Activated naive CD4-positive, alpha-beta T cell treated with anti-CD3 and anti-CD28 coated beads for 36 hours (primary cell): ENCODE results near the gene POLD2. TPM values are rescaled to one million over a fixed set of nuclear protein-coding genes. Genes with fewer than 3 reads are reported as not detected.

Source experiments
- CTCF ChIA-PET: fragments of 350-600 bp; sonication (Branson Sonifier 250); formaldehyde crosslinking; loops from one replicate; lab custom pipeline; 2021; ENCODE audit warnings: antibody characterized with exemption; lab: Charles Lee
- DNase-seq: peaks from one replicate; pipeline ENCODE4 v3.0.0-alpha.2; 2020
- H3K27ac Mint-ChIP-seq: one replicate; pipeline ENCODE4 v1.8.0; 2021; ENCODE audit warnings: mild to moderate bottlenecking, mixed read lengths
- H3K27me3 Mint-ChIP-seq: one replicate; pipeline ENCODE4 v1.8.0; 2021; ENCODE audit warnings: low read depth, mixed read lengths
- H3K36me3 Mint-ChIP-seq: one replicate; pipeline ENCODE4 v1.8.0; 2021; ENCODE audit warnings: low read depth, mixed read lengths
- H3K4me1 Mint-ChIP-seq: one replicate; pipeline ENCODE4 v1.8.0; 2021; ENCODE audit warnings: low read depth, mixed read lengths
- H3K4me3 Mint-ChIP-seq: one replicate; pipeline ENCODE4 v1.8.0; 2021; ENCODE audit warnings: mild to moderate bottlenecking, moderate library complexity, mixed read lengths
- H3K9me3 Mint-ChIP-seq: one replicate; pipeline ENCODE4 v1.8.0; 2021; ENCODE audit warnings: mixed read lengths
- intact Hi-C: fragments of 100-400 bp; cut with micrococcal nuclease; formaldehyde crosslinking; loops from one replicate; pipeline ENCODE4 v1.15.1; 2023
- total RNA-seq, 2 experiments: library from RNA; stranded (reverse); gene quantifications; one replicate each; pipeline ENCODE4 v1.2.3, GENCODE V29; 2021

POLD2 gene
- total RNA-seq, 2 experiments from 2014 or later: 261 to 270 TPM

GRCh38 chr7:44098092-44099068, 25.0 kb downstream of the POLD2 start:
- peaks cover 13% of the 10 kb centered on the region for H3K4me1 Mint-ChIP-seq
- CTCF ChIA-PET: interaction anchor here (0.8 to 2.0 kb wide), 3 partner anchors 7 to 79 kb away, joined by 5 to 7 read pairs (median 5); no protein-coding TSS in a partner anchor
- H3K27me3 Mint-ChIP-seq: no peaks in the 10 kb centered on the region
- intact Hi-C loops: no loop called here
- H3K4me3 Mint-ChIP-seq: no peak overlapping the region
- H3K36me3 Mint-ChIP-seq: no peaks in the 10 kb centered on the region
- DNase-seq: no peak
- H3K9me3 Mint-ChIP-seq: no peaks in the 10 kb centered on the region
- H3K27ac Mint-ChIP-seq: no peak overlapping the region

GRCh38 chr7:44097064-44097932, 26.1 kb downstream of the POLD2 start:
- no peaks in the 10 kb centered on the region for H3K9me3 Mint-ChIP-seq
- H3K36me3 Mint-ChIP-seq: no peaks in the 10 kb centered on the region
- no peak overlapping the region for H3K27ac Mint-ChIP-seq
- no peaks in the 10 kb centered on the region for H3K27me3 Mint-ChIP-seq
- intact Hi-C loops: no loop called here
- no peak overlapping the region for H3K4me3 Mint-ChIP-seq
- peak; percentile 62 for DNase-seq
- H3K4me1 Mint-ChIP-seq: peaks cover 13% of the 10 kb centered on the region
- CTCF ChIA-PET: interaction anchor here (0.8 to 2.0 kb wide), 4 partner anchors 8 to 78 kb away, joined by 3 to 7 read pairs (median 5); no protein-coding TSS in a partner anchor

GRCh38 chr7:44096326-44096881, 26.9 kb downstream of the POLD2 start:
- no peak overlapping the region for H3K4me3 Mint-ChIP-seq
- intact Hi-C loops: no loop called here
- H3K9me3 Mint-ChIP-seq: no peaks in the 10 kb centered on the region
- CTCF ChIA-PET: interaction anchor here (0.9 kb wide), 1 partner anchor 15 kb away, joined by 3 read pairs; no protein-coding TSS in a partner anchor
- H3K27me3 Mint-ChIP-seq: no peaks in the 10 kb centered on the region
- H3K27ac Mint-ChIP-seq: no peak overlapping the region
- no peak for DNase-seq
- peaks cover 13% of the 10 kb centered on the region for H3K4me1 Mint-ChIP-seq
- H3K36me3 Mint-ChIP-seq: no peaks in the 10 kb centered on the region

- Mint-ChIP-seq H3K36me3 (no peaks in the 10 kb centered on the region), H3K4me3 (no peak overlapping the region)
These were observed 27.6 kb downstream of the POLD2 start for GRCh38 chr7:44095781-44096180.

GRCh38 chr7:44094883-44095592, 28.3 kb downstream of the POLD2 start:
- CTCF ChIA-PET: no interaction called here
- DNase-seq: no peak
- intact Hi-C loops: no loop called here
- H3K4me3 Mint-ChIP-seq: no peak overlapping the region
- H3K4me1 Mint-ChIP-seq: peaks cover 13% of the 10 kb centered on the region
- H3K27ac Mint-ChIP-seq: no peak overlapping the region
- no peaks in the 10 kb centered on the region for H3K27me3 Mint-ChIP-seq
- no peaks in the 10 kb centered on the region for H3K9me3 Mint-ChIP-seq
- no peaks in the 10 kb centered on the region for H3K36me3 Mint-ChIP-seq

More at GRCh38 chr7:44095781-44096180, 27.6 kb downstream of the POLD2 start:
- Mint-ChIP-seq H3K9me3 (no peaks in the 10 kb centered on the region), H3K27me3 (no peaks in the 10 kb centered on the region), H3K4me1 (peaks cover 13% of the 10 kb centered on the region), H3K27ac (no peak overlapping the region)
- intact Hi-C loops: no loop called here
- CTCF ChIA-PET: no interaction called here
- DNase-seq: no peak

- CTCF ChIA-PET: no interaction called here
- no peaks in the 10 kb centered on the region for H3K9me3 Mint-ChIP-seq
These were observed 29.0 kb downstream of the POLD2 start for GRCh38 chr7:44094365-44094764.

GRCh38 chr7:44093102-44093641, 30.2 kb downstream of the POLD2 start:
- H3K4me1 Mint-ChIP-seq: peaks cover 13% of the 10 kb centered on the region
- H3K27ac Mint-ChIP-seq: no peak overlapping the region
- no peaks in the 10 kb centered on the region for H3K9me3 Mint-ChIP-seq
- CTCF ChIA-PET: no interaction called here
- no peak for DNase-seq
- H3K4me3 Mint-ChIP-seq: no peak overlapping the region
- no peaks in the 10 kb centered on the region for H3K27me3 Mint-ChIP-seq
- intact Hi-C loops: no loop called here
- H3K36me3 Mint-ChIP-seq: no peaks in the 10 kb centered on the region

More at GRCh38 chr7:44094365-44094764, 29.0 kb downstream of the POLD2 start:
- intact Hi-C loops: no loop called here
- H3K27ac Mint-ChIP-seq: no peak overlapping the region
- H3K4me1 Mint-ChIP-seq: peaks cover 13% of the 10 kb centered on the region
- H3K36me3 Mint-ChIP-seq: no peaks in the 10 kb centered on the region
- no peaks in the 10 kb centered on the region for H3K27me3 Mint-ChIP-seq
- no peak overlapping the region for H3K4me3 Mint-ChIP-seq
- no peak for DNase-seq

GRCh38 chr7:44087911-44088838, 35.2 kb downstream of the POLD2 start:
- Mint-ChIP-seq H3K4me1 (peaks cover 2% of the 10 kb centered on the region), H3K9me3 (no peaks in the 10 kb centered on the region), H3K27ac (no peak overlapping the region), H3K36me3 (no peaks in the 10 kb centered on the region), H3K4me3 (no peak overlapping the region), H3K27me3 (no peaks in the 10 kb centered on the region)
- intact Hi-C loops: no loop called here
- CTCF ChIA-PET: no interaction called here
- no peak for DNase-seq

GRCh38 chr7:44086627-44087026, 36.7 kb downstream of the POLD2 start:
- Mint-ChIP-seq H3K27ac (no peak overlapping the region), H3K4me1 (peaks cover 4% of the 10 kb centered on the region), H3K4me3 (no peak overlapping the region), H3K36me3 (peaks cover 2% of the 10 kb centered on the region), H3K9me3 (no peaks in the 10 kb centered on the region), H3K27me3 (no peaks in the 10 kb centered on the region)
- CTCF ChIA-PET: interaction anchor here (1.1 to 1.7 kb wide), 2 partner anchors 11 to 16 kb away, joined by 5 read pairs; no protein-coding TSS in a partner anchor
- intact Hi-C loops: no loop called here
- no peak for DNase-seq

GRCh38 chr7:44085546-44085945, 37.8 kb downstream of the POLD2 start:
- no peak overlapping the region for H3K4me3 Mint-ChIP-seq
- no peaks in the 10 kb centered on the region for H3K27me3 Mint-ChIP-seq
- no peaks in the 10 kb centered on the region for H3K9me3 Mint-ChIP-seq
- intact Hi-C loops: no loop called here
- H3K27ac Mint-ChIP-seq: no peak overlapping the region
- DNase-seq: no peak
- CTCF ChIA-PET: interaction anchor here (0.6 to 1.7 kb wide), 2 partner anchors 12 to 42 kb away, joined by 3 to 5 read pairs; no protein-coding TSS in a partner anchor
- peaks cover 13% of the 10 kb centered on the region for H3K4me1 Mint-ChIP-seq
- peaks cover 10% of the 10 kb centered on the region for H3K36me3 Mint-ChIP-seq
